Measurements from ENCODE around the gene MACROD2. TPM values are rescaled to one million over a fixed set of nuclear protein-coding genes. Genes with fewer than 3 reads are reported as not detected.

Gene MACROD2
- total and polyA plus RNA-seq, 2 of the 4 experiments (the other 2 are of a cell fraction) = not detected

DNA sequence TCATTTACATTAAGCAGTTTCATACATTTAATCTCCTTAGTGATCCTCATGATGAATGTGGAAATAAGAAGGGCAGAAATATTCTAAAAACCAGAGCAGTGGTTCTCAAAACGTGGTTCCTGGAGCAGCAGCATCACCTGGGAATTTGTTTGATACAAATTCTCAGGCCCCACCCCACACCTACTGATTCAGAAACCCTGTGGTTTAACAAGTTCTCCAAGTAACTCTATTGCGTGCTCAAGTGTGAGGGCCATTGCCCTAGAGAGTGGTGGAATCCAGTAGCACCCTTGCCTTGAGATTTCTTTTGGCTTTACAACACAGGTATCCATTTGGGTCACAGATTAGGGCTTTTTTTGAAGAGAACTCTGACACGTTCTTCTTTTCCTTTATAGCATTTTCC lies 696.7 kb downstream of the MACROD2 start:
- H3K36me3 ChIP-seq (ENCODE audit: control insufficient read depth, insufficient read depth, low read length) = no peaks in the 10 kb centered on the region
- CTCF ChIA-PET = no interaction called here
- dilution Hi-C loops (cut with HindIII; ENCODE audit: low sequenced_read_pairs, unreplicated experiment) (no loop called here), in situ Hi-C loops (cut with MboI; ENCODE audit: low sequenced_read_pairs) (no loop called here), intact Hi-C loops (cut with micrococcal nuclease) (no loop called here)
- H3K4ac ChIP-seq (ENCODE audit: low read depth, low read length) = no peak overlapping the region
- POLR2A ChIA-PET (ENCODE audit: unreplicated experiment) = no interaction called here
- H2BK120ac ChIP-seq (ENCODE audit: low read depth, low read length) = no peak overlapping the region
- no peak overlapping the region for H2AK5ac ChIP-seq (ENCODE audit: low read depth, low read length)
- 100% methylated on average over 1 of the region's 3 CpGs; no CpG with 5 or more reads in 1 of the 2 experiments for WGBS, 2 experiments (ENCODE audit: extremely low coverage in 2 of 2, insufficient read length in 1 of 2)
- no peak for ATAC-seq (ENCODE audit: low read depth)
- H2AK9ac ChIP-seq (replicated peaks; ENCODE audit: low read depth, low read length, poor library complexity) = no peak overlapping the region
- no peak overlapping the region for H3K9ac ChIP-seq (ENCODE audit: low read depth, low read length)
- H3K27me3 ChIP-seq (ENCODE audit: control insufficient read depth, insufficient read depth, low read length) = no peaks in the 10 kb centered on the region
- H3K9me1 ChIP-seq (ENCODE audit: insufficient read depth, low read length) = no peaks in the 10 kb centered on the region
- H3K79me1 ChIP-seq (ENCODE audit: low read depth in 1 of 2, low read length in 2 of 2) = no peaks in the 10 kb centered on the region
- H3K9me3 ChIP-seq (ENCODE audit: control insufficient read depth, insufficient read depth, low read length) = no peaks in the 10 kb centered on the region
- DNase-seq = no peak
- no peak overlapping the region for H3K4me2 ChIP-seq (ENCODE audit: low read depth, low read length)
- no peak overlapping the region for H2BK20ac ChIP-seq (ENCODE audit: low read depth, low read length)
- no peak overlapping the region for H3K18ac ChIP-seq (ENCODE audit: low read depth, low read length)
- no peaks in the 10 kb centered on the region for H3K4me1 ChIP-seq (ENCODE audit: control insufficient read depth, insufficient read depth, low read length)
- H3K27ac ChIP-seq (ENCODE audit: insufficient read depth, low read length) = no peak overlapping the region
- BruUV-seq (replicated peaks) = no TSS peak
- no peak overlapping the region for H3K56ac ChIP-seq (ENCODE audit: extremely low read depth, insufficient read depth, low read length)
- no peak overlapping the region for H2BK15ac ChIP-seq (ENCODE audit: low read depth, low read length)
- H4K8ac ChIP-seq (ENCODE audit: low read depth in 2 of 2, low read length in 2 of 2) = no peak overlapping the region
- H4K5ac ChIP-seq (ENCODE audit: low read depth, low read length) = no peak overlapping the region
- no peak overlapping the region for H3K23ac ChIP-seq (ENCODE audit: low read depth, low read length)
- TF ChIP-seq MAZ (IDR thresholded peaks at IDR 0.05; ENCODE audit: borderline replicate concordance, low read depth, low read length) = no peak
- no peak for TF ChIP-seq RFX5 (IDR thresholded peaks at IDR 0.05; ENCODE audit: low read depth, low read length)
- no peak overlapping the region for H3K14ac ChIP-seq (replicated peaks; ENCODE audit: low read depth, low read length)
- no peak overlapping the region for H2AFZ ChIP-seq (replicated peaks; ENCODE audit: low read length, poor library complexity)
- no peak overlapping the region for H3K4me3 ChIP-seq (ENCODE audit: insufficient read depth, low read depth, low read length)
- H4K91ac ChIP-seq (ENCODE audit: insufficient read depth, low read depth, low read length) = no peak overlapping the region
- H4K20me1 ChIP-seq (ENCODE audit: insufficient read depth, low read length) = no peaks in the 10 kb centered on the region
- no peak overlapping the region for H2BK5ac ChIP-seq (ENCODE audit: low read depth, low read length, poor library complexity, severe bottlenecking)

Measured in IMR-90 (cell line).